Fibroblast of gingiva (primary cell): ENCODE data around the gene ZNF641.
A peak's percentile ranks its signal among the peaks of the same experiment; 100 is the strongest.
"Not testable (repeated sequence)": the region's sequence is repeated elsewhere in the genome, so short reads cannot be mapped to it uniquely, and the experiment has no call there.

Experiments used
- DNase-seq: peaks from one replicate; pipeline ENCODE4 v3.0.0-alpha.2; 2011; ENCODE audit warnings: low read depth

The ZNF641 gene

DNA sequence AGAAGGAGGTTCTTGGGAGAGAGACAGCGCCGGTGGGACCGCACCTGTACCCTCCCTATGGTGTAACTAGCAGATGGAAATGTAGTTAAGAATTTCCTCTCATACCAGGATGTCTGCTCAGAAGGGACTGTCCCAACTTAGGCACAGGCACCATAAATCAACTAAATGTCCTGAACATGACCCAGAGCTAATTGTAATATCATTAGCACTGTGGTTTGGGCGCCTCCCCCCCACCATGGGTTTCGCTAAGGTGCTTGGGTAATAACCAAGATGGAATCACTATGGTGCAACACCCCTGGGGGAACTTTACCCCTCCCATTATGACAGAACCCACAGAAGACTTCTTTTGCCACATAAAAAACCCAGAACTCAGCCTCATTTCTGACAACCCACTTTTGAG, 15.9 kb downstream of the ZNF641 start:
- DNase-seq = no peak

GRCh38 chr12:48333680-48334079, 17.0 kb downstream of the ZNF641 start:
- DNase-seq = not testable (repeated sequence)

GRCh38 chr12:48331399-48331798, 19.3 kb downstream of the ZNF641 start:
- DNase-seq = no peak

DNA sequence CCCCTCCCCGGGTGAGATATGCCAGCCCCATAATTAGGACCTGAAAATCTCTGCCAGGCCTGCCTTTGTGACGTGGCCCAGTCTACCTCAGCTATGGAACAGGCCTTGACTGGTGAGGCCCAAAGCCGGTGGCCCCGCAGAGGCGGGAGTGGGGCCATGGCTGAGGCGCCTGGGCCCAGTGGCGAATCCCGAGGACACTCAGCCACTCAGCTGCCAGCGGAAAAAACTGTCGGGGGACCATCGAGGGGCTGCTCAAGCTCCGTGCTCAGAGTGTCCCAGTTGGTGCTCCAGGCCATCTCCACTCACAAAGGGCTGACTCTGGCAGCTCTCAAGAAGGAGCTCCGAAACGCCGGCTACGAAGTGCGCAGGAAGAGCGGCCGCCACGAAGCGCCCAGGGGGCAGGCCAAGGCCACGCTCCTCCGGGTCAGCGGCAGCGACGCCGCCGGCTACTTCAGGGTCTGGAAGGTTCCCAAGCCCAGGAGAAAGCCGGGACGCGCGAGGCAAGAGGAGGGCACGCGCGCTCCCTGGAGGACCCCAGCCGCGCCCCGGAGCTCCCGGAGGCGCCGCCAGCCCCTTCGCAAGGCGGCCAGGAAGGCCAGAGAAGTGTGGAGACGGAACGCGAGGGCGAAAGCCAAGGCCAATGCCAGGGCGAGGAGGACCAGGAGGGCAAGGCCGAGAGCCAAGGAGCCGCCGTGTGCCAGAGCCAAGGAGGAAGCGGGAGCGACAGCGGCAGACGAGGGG, 21.4 kb downstream of the ZNF641 start:
- no peak for DNase-seq

GRCh38 chr12:48316491-48316890, 34.2 kb downstream of the ZNF641 start:
- no peak for DNase-seq

DNA sequence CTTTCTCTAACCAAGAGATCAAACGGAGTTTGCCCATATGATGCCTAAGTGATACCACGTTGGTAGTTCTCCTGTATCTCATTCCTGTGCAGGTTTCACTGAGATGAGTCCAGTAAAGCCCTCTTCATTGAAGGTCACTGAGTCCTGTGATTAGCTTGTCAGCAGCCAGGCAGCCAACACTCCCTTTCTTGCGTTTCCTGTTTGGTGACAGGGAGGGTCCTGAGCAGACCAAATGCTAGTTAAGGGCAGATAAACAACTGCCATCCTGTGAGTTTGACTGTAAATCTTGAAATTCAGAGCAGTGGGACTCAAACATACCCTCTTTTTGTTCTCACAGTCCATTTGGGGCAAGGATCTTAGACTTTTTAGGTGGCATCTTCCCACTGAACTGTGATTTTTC, 39.4 kb downstream of the ZNF641 start:
- no peak for DNase-seq

GRCh38 chr12:48307269-48307668, 43.5 kb downstream of the ZNF641 start:
- DNase-seq = no peak

DNA sequence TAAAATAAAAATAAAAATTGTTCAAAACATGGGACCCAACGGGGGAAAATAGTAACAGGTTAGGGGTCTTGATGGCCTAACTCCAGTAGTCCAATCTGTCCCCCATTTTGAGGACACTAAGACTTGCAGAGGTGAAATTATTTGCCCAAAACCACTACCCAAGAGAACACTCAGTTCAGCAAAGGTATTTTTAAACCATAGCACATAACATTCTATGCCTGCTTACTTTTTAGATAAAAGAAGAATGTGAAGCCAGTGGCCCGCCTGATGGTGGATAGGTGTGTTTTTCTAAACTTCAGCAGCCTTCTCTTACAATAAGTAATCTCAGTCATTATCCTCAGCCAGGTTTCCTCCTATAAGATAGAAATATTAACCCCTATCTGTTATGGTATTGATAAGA, 45.5 kb downstream of the ZNF641 start:
- no peak for DNase-seq

GRCh38 chr12:48302161-48302911, 48.4 kb downstream of the ZNF641 start:
- DNase-seq = no peak

DNA sequence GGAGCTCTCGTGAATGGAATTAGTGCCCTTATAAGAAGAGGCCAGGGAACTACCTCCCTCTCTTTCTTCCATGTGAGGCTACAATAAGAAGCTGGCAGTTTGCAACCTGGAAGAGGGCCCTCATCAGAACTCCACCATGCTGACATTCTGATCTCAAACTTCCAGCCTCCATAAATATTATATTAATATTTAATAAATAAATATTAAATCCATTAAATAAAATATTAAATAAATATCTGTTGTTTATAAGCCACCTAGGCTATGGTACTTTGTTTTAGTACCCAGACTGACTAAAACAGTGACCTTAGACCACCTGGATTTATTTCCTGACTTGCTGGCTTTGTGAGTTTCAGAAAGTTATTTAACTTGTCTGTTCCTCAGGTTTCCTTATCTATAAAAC, 49.9 kb downstream of the ZNF641 start:
- DNase-seq = no peak

DNA sequence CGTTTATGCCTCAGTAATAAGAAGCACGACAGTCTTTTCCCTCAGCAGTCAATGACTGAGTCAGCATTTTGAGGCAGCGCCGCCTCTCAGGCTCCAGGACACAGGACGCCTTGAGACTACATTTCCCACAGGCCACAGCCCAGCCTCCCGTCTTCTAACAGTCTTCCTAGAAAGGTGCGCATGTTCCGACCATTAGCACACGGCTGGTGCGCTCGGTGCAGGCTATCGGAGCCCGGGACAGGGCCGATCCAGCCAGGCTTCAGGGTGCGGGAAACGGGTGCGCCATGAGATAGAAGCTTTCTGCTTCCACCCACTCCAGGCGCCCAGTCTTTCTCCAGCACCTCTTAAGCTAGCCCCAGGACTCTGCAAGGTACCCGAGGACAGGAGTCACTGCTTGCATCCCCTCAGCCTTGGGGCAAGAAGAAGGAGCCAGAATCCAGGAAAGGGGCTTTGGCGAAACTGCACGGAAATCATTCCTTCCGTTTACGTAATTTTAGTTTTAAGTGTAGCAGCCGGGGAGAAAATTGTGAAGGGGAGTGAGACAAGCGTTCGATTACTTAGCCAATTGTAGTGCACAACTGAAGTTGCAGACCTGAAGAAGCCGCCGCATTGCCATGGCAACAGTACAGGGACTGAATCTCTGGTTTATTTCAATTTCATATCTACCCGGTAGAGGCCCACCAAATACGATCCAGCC, 54.0 kb downstream of the ZNF641 start:
- peak; percentile 64 for DNase-seq

GRCh38 chr12:48292040-48292439, 58.7 kb downstream of the ZNF641 start:
- DNase-seq = no peak

DNA sequence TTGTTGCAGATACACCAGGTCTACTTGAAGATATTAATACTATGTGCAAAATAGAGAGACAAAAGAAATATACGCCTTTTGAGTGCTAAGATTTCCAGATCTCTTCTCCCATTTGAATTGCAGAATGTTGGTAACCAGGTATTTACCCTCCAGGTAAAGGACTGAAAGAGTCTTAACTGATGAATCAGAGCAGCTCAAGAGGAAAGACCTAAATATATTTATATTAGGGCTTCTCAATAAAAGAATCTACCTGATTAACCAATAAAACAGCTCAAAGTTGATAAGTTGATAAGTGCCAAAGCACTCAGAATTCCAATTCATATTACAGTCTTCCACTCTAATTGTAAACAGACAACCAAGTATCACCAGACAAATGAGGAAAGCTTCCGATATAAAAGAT, 59.2 kb downstream of the ZNF641 start:
- no peak for DNase-seq

DNA sequence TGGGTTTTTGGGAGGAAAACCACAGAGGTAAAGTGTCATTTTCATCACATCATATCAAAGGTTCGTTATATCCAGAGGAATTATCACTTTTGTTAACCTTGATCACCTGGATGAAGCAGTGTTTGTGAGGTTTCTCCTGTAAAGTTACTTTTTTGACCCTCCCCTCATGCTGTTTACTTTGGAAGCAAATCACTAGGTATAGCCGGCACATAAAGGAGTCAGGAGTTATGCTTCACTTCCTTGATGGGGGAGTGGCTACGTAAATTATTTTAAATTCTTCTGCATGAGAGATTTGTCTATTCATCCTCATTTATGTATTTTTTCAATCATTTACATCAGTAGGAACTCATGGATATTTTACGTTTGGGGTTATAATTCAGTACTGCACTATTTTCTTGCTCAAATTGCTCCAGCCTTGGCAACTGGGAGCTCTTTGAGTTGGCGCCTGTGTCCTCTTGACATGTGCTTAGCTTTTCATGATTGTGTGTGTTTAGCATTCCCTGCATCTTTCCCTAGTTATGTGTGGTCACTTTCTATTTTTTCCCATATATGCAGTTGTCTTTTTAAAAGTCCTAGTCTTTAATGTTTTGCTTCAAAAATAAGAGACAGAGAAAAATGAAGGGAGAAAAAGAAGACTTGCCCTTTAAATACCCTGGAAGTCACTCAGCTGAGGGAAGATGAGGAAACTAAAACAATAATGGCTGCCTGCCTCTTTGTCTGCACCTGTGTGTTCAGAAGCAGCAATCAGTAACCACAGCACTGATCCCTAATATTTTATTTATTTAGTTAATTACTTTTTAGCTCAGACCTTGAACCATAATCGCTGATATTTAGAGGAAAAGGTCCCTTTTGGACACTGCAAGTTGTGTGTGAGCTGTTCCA, 62.1 kb downstream of the ZNF641 start:
- DNase-seq = no peak
